ENCODE data around the gene STK25.

STK25 gene

GRCh38 chr2:241550616-241551580, 42.5 kb upstream of the STK25 start:
- no peak overlapping the region for H3K14ac ChIP-seq (ENCODE audit: low read length)
- H3K27me3 ChIP-seq (ENCODE audit: control insufficient read depth in 3 of 3, insufficient read depth in 3 of 3, low read depth in 1 of 3, low read length in 3 of 3), result no peaks in the 10 kb centered on the region
- no peak overlapping the region for H2BK15ac ChIP-seq (ENCODE audit: low read length)
- H2BK120ac ChIP-seq (ENCODE audit: low read depth, low read length), result no peak overlapping the region
- H3K18ac ChIP-seq (ENCODE audit: low read length), result peak overlapping the region; percentile 66
- no peak overlapping the region for H4K91ac ChIP-seq (ENCODE audit: low read depth, low read length, poor library complexity)
- H3K36me3 ChIP-seq (replicated peaks in 1 of 2; ENCODE audit: control insufficient read depth in 2 of 2, insufficient read depth in 2 of 2, low read length in 2 of 2), result no peaks in the 10 kb centered on the region
- H3K4me3 ChIP-seq (ENCODE audit: low read length in 2 of 2), result no peak overlapping the region
- no peak overlapping the region for H3K4ac ChIP-seq (ENCODE audit: low read length)
- H2AFZ ChIP-seq (ENCODE audit: low read length), result no peak overlapping the region
- peak overlapping the region; percentile 73 for H2AK5ac ChIP-seq (ENCODE audit: low read depth, low read length)
- WGBS, 2 donors (ENCODE audit: extremely low coverage in 2 of 2, insufficient read length in 2 of 2, insufficient replicate concordance in 1 of 2), result no CpG with 5 or more reads among the region's 21 CpGs
- H3K4me2 ChIP-seq (ENCODE audit: insufficient read depth, low read length, poor library complexity, severe bottlenecking), result no peak overlapping the region
- peaks cover 10 to 13% of the 10 kb centered on the region in 2 donors for H3K4me1 ChIP-seq (ENCODE audit: control insufficient read depth in 2 of 2, insufficient read depth in 1 of 2, low read depth in 1 of 2, low read length in 2 of 2)
- no peak overlapping the region for H4K8ac ChIP-seq (ENCODE audit: low read depth, low read length)
- H3K9ac ChIP-seq (ENCODE audit: low read depth, low read length, poor library complexity), result no peak overlapping the region
- no peak overlapping the region for H2BK5ac ChIP-seq (ENCODE audit: low read length)
- H3K23ac ChIP-seq (ENCODE audit: low read depth, low read length, poor library complexity), result no peak overlapping the region
- H3K9me3 ChIP-seq (replicated peaks in 1 of 2; ENCODE audit: control insufficient read depth in 2 of 2, insufficient read depth in 1 of 2, low read depth in 1 of 2, low read length in 2 of 2), result peaks cover 0 to 7% of the 10 kb centered on the region in 2 donors
- no peak overlapping the region for H3K27ac ChIP-seq (replicated peaks; ENCODE audit: low read length)
- no peaks in the 10 kb centered on the region for H3K79me1 ChIP-seq (ENCODE audit: low read depth, low read length)
- DNase-seq (ENCODE audit: low spot score), result no peak
- H2BK12ac ChIP-seq (ENCODE audit: low read length), result peak overlapping the region; percentile 63

DNA sequence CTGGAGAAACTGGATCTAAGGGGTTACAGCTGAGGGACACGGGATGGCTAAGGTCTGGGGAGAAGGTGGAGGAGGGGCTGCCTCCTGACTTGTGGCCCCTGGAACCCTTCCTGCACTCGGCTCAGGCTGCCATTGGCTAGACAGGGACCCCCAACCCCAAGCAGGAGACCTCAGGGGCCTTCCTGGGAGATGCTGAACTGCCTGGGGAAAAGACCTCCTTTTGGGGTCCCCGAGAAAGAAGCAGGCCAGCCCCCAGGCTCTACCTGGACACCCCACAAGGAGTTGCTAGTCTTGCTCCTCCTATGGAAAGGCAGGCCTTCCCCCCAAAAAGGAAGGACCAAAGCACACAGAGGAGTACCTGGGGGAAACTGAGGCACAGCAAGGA, 40.1 kb upstream of the STK25 start:
- no peaks in the 10 kb centered on the region for H3K36me3 ChIP-seq (replicated peaks in 1 of 2; ENCODE audit: control insufficient read depth in 2 of 2, insufficient read depth in 2 of 2, low read length in 2 of 2)
- peaks cover 8 to 16% of the 10 kb centered on the region in 2 donors for H3K4me1 ChIP-seq (ENCODE audit: control insufficient read depth in 2 of 2, insufficient read depth in 1 of 2, low read depth in 1 of 2, low read length in 2 of 2)
- no peak overlapping the region for H2BK5ac ChIP-seq (ENCODE audit: low read length)
- no peaks in the 10 kb centered on the region for H3K27me3 ChIP-seq (ENCODE audit: control insufficient read depth in 3 of 3, insufficient read depth in 3 of 3, low read depth in 1 of 3, low read length in 3 of 3)
- H3K79me1 ChIP-seq (ENCODE audit: low read depth, low read length), result peaks cover 2% of the 10 kb centered on the region
- H2BK12ac ChIP-seq (ENCODE audit: low read length), result peak overlapping the region; percentile 77
- H3K9me3 ChIP-seq (replicated peaks in 1 of 2; ENCODE audit: control insufficient read depth in 2 of 2, insufficient read depth in 1 of 2, low read depth in 1 of 2, low read length in 2 of 2), result peaks cover 0 to 2% of the 10 kb centered on the region in 2 donors
- H3K4ac ChIP-seq (ENCODE audit: low read length), result no peak overlapping the region
- peak overlapping the region; percentile 9 for H2BK15ac ChIP-seq (ENCODE audit: low read length)
- peak overlapping the region; percentile 72 for H3K14ac ChIP-seq (ENCODE audit: low read length)
- DNase-seq (ENCODE audit: low spot score), result no peak
- no peak overlapping the region for H3K23ac ChIP-seq (ENCODE audit: low read depth, low read length, poor library complexity)
- no peak overlapping the region for H3K4me3 ChIP-seq (ENCODE audit: low read length in 2 of 2)
- H4K91ac ChIP-seq (ENCODE audit: low read depth, low read length, poor library complexity), result no peak overlapping the region
- H3K27ac ChIP-seq (replicated peaks; ENCODE audit: low read length), result no peak overlapping the region
- no peak overlapping the region for H3K18ac ChIP-seq (ENCODE audit: low read length)
- H2BK120ac ChIP-seq (ENCODE audit: low read depth, low read length), result no peak overlapping the region
- no peak overlapping the region for H3K4me2 ChIP-seq (ENCODE audit: insufficient read depth, low read length, poor library complexity, severe bottlenecking)
- H2AFZ ChIP-seq (ENCODE audit: low read length), result no peak overlapping the region
- H3K9ac ChIP-seq (ENCODE audit: low read depth, low read length, poor library complexity), result no peak overlapping the region
- no peak overlapping the region for H4K8ac ChIP-seq (ENCODE audit: low read depth, low read length)
- no CpG with 5 or more reads among the region's 3 CpGs for WGBS, 2 donors (ENCODE audit: extremely low coverage in 2 of 2, insufficient read length in 2 of 2, insufficient replicate concordance in 1 of 2)
- H2AK5ac ChIP-seq (ENCODE audit: low read depth, low read length), result peak overlapping the region; percentile 9

DNA sequence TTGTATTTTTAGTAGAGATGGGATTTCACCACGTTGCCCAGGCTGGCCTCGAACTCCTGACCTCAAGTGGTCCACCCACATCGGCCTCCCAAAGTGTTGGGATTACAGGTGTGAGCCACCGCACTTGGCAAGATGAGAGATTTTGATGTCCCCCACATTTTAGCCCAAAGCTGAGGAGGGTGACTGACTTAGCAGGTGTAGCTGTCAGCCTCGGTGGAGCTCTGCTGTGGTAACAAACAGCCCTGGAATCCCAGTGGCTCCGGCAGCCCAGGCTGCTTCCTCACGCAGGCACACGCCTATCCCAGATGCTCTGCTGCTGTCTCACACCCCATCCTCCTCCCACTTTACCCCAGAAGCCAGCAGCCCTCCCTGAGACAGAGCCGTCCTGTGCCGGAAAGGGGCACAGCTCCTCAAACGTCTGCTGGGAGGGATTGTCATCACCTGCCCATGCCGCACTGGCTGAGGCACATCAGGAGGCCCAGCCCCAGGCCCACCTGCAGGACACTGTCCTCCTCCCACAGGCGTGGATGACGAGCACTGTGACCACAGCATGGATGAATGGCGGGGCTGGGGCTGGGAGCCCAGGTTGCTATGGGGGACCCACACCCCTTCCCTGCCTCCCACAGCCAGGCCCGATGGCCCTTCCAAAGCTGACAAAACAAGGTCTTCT, 39.5 kb upstream of the STK25 start:
- Histone ChIP-seq H3K27ac (replicated peaks; ENCODE audit: low read length) (no peak overlapping the region), H4K91ac (ENCODE audit: low read depth, low read length, poor library complexity) (no peak overlapping the region)
- WGBS, 2 donors (ENCODE audit: extremely low coverage in 2 of 2, insufficient read length in 2 of 2, insufficient replicate concordance in 1 of 2), result no CpG with 5 or more reads among the region's 16 CpGs

More for the DNA sequence above, 39.5 kb upstream of the STK25 start:
- Histone ChIP-seq H3K79me1 (ENCODE audit: low read depth, low read length) (peaks cover 2% of the 10 kb centered on the region), H3K9me3 (replicated peaks in 1 of 2; ENCODE audit: control insufficient read depth in 2 of 2, insufficient read depth in 1 of 2, low read depth in 1 of 2, low read length in 2 of 2) (peaks cover 0 to 3% of the 10 kb centered on the region in 2 donors), H3K4ac (ENCODE audit: low read length) (no peak overlapping the region), H3K4me3 (ENCODE audit: low read length in 2 of 2) (no peak overlapping the region), H4K8ac (ENCODE audit: low read depth, low read length) (no peak overlapping the region), H3K27me3 (ENCODE audit: control insufficient read depth in 3 of 3, insufficient read depth in 3 of 3, low read depth in 1 of 3, low read length in 3 of 3) (peaks cover 0 to 4% (median 2%) of the 10 kb centered on the region in 3 experiments), H2AK5ac (ENCODE audit: low read depth, low read length) (peak overlapping the region; percentile 9), H3K18ac (ENCODE audit: low read length) (peak overlapping the region; percentile 82), H2BK15ac (ENCODE audit: low read length) (no peak overlapping the region), H2AFZ (ENCODE audit: low read length) (no peak overlapping the region), H3K14ac (ENCODE audit: low read length) (peak overlapping the region; percentile 72), H3K9ac (ENCODE audit: low read depth, low read length, poor library complexity) (peak overlapping the region; percentile 32), H2BK5ac (ENCODE audit: low read length) (no peak overlapping the region), H3K4me2 (ENCODE audit: insufficient read depth, low read length, poor library complexity, severe bottlenecking) (no peak overlapping the region), H3K23ac (ENCODE audit: low read depth, low read length, poor library complexity) (peak overlapping the region; percentile 58), H3K4me1 (ENCODE audit: control insufficient read depth in 2 of 2, insufficient read depth in 1 of 2, low read depth in 1 of 2, low read length in 2 of 2) (peaks cover 8 to 16% of the 10 kb centered on the region in 2 donors), H3K36me3 (replicated peaks in 1 of 2; ENCODE audit: control insufficient read depth in 2 of 2, insufficient read depth in 2 of 2, low read length in 2 of 2) (no peaks in the 10 kb centered on the region), H2BK12ac (ENCODE audit: low read length) (peak overlapping the region; percentile 59), H2BK120ac (ENCODE audit: low read depth, low read length) (no peak overlapping the region)
- DNase-seq (ENCODE audit: low spot score), result no peak

Measured in neuronal stem cell (in vitro differentiated cells).